Measurements from ENCODE around the gene DPEP1. TPM values are rescaled to one million over a fixed set of nuclear protein-coding genes. Genes with fewer than 3 reads are reported as not detected.

Gene DPEP1
- total and polyA plus RNA-seq, 2 experiments from 2014 or later = not detected

DNA sequence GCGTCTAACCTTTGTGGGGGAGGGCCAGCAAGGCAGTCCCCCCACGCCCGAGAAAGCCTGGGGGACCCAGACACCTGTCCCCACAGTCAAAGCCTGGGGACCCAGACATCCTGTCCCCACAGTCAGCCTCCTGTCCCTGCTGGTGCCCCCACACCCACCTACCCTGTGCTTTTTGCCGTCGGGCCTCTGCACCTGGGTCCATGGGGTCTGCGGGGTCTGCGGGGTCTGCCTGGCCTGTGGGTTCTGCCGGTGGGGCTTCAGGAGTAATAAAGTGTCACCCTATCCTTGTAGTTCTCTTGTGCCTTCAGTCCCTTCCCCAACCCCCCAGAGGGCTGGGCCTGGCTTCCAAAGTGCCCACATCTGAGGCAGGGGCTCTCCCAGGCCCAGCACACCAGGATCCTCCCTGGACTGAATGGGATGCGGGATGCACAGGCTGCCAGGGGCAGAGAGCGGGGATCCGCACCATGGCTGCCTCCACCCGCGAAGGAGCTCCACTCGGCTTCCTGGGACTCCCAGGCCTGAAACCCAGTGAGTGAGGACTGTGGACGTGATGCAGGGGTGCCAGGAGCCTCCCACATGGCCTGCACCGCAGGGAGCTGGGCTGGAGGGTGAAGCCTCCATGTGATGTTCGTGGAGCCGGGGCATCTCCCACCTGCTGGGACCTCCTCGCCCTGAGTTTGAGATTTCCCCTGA, 16.3 kb upstream of the DPEP1 start:
- in situ Hi-C loops (cut with MboI) = no loop called here
- H3K79me2 ChIP-seq (ENCODE audit: insufficient read depth) = no peaks in the 10 kb centered on the region
- H4K20me1 ChIP-seq (ENCODE audit: insufficient read depth) = no peaks in the 10 kb centered on the region
- no peaks in the 10 kb centered on the region for H3F3A ChIP-seq (ENCODE audit: insufficient read depth)
- no peak overlapping the region for H3K27ac ChIP-seq
- H3K36me3 ChIP-seq (ENCODE audit: low read depth) = no peaks in the 10 kb centered on the region
- H3K9ac ChIP-seq = no peak overlapping the region
- no peak overlapping the region for H3K4me3 ChIP-seq
- H3K4me1 ChIP-seq (ENCODE audit: insufficient read depth) = peaks cover 6% of the 10 kb centered on the region
- H2AFZ ChIP-seq = no peak overlapping the region
- WGBS, 2 experiments (ENCODE audit: low coverage in 1 of 2, low lambda C conversion rate in 2 of 2, missing lambda C conversion rate in 2 of 2) = 74 to 76% methylated on average over 17 of the region's 19 CpGs
- H3K9me2 ChIP-seq (ENCODE audit: insufficient read depth) = no peaks in the 10 kb centered on the region
- H3K4me2 ChIP-seq (ENCODE audit: unreplicated experiment) = no peak overlapping the region
- no peak for TF ChIP-seq EZH2 (IDR thresholded peaks at IDR 0.05; ENCODE audit: insufficient read depth, poor library complexity, severe bottlenecking)
- TF ChIP-seq EZH2phosphoT487 (IDR thresholded peaks at IDR 0.05; ENCODE audit: insufficient read depth, low read depth) = no peak
- no peaks in the 10 kb centered on the region for H3K9me3 ChIP-seq (ENCODE audit: low read depth)
- no peaks in the 10 kb centered on the region for H3K27me3 ChIP-seq (replicated peaks; ENCODE audit: insufficient read depth)
- DNase-seq = no peak

DNA sequence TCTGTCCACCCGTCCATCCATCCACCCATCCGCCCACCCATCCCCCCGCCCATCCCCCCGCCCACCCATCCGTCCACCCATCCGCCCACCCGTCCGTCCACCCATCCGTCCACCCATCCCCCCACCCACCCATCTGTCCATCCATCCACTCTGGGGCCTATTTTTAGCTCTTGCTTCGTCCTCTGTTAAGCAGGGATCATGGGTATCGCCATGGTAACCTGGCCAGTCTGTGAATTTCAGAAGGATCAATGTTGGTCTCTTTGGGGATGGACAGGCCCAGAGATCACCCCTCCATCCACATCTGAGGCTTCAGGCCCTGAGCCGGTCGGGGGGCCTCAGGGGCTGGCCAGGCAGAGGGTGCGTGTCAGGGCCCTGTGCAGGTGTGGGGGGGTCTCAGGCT, 15.2 kb upstream of the DPEP1 start:
- Histone ChIP-seq H3K4me1 (ENCODE audit: insufficient read depth) (peaks cover 14% of the 10 kb centered on the region), H3K9me2 (ENCODE audit: insufficient read depth) (no peaks in the 10 kb centered on the region), H3K36me3 (ENCODE audit: low read depth) (no peaks in the 10 kb centered on the region), H3K79me2 (ENCODE audit: insufficient read depth) (no peaks in the 10 kb centered on the region), H3K4me3 (no peak overlapping the region), H3K27ac (no peak overlapping the region), H2AFZ (no peak overlapping the region), H3F3A (ENCODE audit: insufficient read depth) (peaks cover 4% of the 10 kb centered on the region; the same call in 1 of the 2 replicates), H4K20me1 (ENCODE audit: insufficient read depth) (no peaks in the 10 kb centered on the region), H3K9ac (no peak overlapping the region), H3K9me3 (ENCODE audit: low read depth) (no peaks in the 10 kb centered on the region), H3K27me3 (replicated peaks; ENCODE audit: insufficient read depth) (no peaks in the 10 kb centered on the region), H3K4me2 (ENCODE audit: unreplicated experiment) (no peak overlapping the region)
- in situ Hi-C loops (cut with MboI) = no loop called here
- DNase-seq = peak; percentile 79
- 52 to 71% methylated on average over 5 to 14 of the region's 14 CpGs for WGBS, 2 experiments (ENCODE audit: low coverage in 1 of 2, low lambda C conversion rate in 2 of 2, missing lambda C conversion rate in 2 of 2)
- TF ChIP-seq EZH2 (IDR thresholded peaks at IDR 0.05; ENCODE audit: insufficient read depth, poor library complexity, severe bottlenecking) (no peak), EZH2phosphoT487 (IDR thresholded peaks at IDR 0.05; ENCODE audit: insufficient read depth, low read depth) (no peak)

DNA sequence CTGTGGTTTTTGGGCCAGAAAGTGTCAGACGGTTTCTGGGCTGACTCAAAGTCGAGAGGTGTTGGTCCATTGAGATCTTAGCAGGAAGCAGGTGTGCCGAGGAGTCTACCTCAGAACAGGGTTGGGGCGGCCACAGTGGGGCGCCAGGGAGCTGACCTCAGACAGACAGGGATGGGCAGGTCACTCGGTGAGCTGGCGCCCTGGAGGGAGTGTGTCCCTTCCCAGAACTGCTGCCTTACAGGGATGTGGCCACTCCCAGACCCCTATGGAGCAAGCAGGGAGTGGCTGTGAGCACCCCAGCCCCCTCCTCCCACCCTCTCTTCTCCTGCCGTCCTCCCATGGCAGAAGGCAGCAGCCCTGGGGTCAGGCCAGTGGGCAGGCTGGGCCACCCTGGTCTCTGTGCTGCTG, 14.0 kb upstream of the DPEP1 start:
- in situ Hi-C loops (cut with MboI) = no loop called here
- Histone ChIP-seq H3F3A (ENCODE audit: insufficient read depth) (peaks cover 4% of the 10 kb centered on the region; the same call in 1 of the 2 replicates), H4K20me1 (ENCODE audit: insufficient read depth) (no peaks in the 10 kb centered on the region), H3K27ac (no peak overlapping the region), H3K36me3 (ENCODE audit: low read depth) (no peaks in the 10 kb centered on the region), H2AFZ (no peak overlapping the region), H3K79me2 (ENCODE audit: insufficient read depth) (no peaks in the 10 kb centered on the region), H3K27me3 (replicated peaks; ENCODE audit: insufficient read depth) (no peaks in the 10 kb centered on the region), H3K4me1 (ENCODE audit: insufficient read depth) (peaks cover 14% of the 10 kb centered on the region), H3K9ac (no peak overlapping the region), H3K9me2 (ENCODE audit: insufficient read depth) (no peaks in the 10 kb centered on the region), H3K9me3 (ENCODE audit: low read depth) (no peaks in the 10 kb centered on the region), H3K4me2 (ENCODE audit: unreplicated experiment) (no peak overlapping the region), H3K4me3 (no peak overlapping the region)
- 45 to 46% methylated on average over 8 of the region's 8 CpGs for WGBS, 2 experiments (ENCODE audit: low coverage in 1 of 2, low lambda C conversion rate in 2 of 2, missing lambda C conversion rate in 2 of 2)
- TF ChIP-seq EZH2phosphoT487 (IDR thresholded peaks at IDR 0.05; ENCODE audit: insufficient read depth, low read depth) (no peak), EZH2 (IDR thresholded peaks at IDR 0.05; ENCODE audit: insufficient read depth, poor library complexity, severe bottlenecking) (no peak)
- DNase-seq = peak; percentile 49

DNA sequence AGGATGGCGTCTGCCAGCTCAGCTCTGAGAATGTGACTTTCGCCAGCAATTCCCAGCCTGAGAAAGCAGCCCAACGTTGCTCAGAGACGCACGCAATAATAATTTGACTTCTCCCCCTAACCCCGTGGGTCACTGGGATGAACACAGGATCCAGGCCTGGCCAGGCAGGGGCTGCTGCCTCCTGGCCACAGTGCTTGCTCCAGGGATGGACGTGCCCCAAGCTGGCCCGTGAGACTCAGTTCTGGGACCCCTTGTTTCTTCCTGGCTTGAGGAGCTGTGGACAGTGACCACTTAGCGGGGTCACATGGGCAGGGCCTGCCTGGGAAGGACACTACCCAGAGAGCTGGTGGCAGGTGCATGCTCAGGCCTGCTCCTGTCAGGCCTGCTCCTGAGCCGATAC, 13.5 kb upstream of the DPEP1 start:
- Histone ChIP-seq H3K9ac (no peak overlapping the region), H3K9me2 (ENCODE audit: insufficient read depth) (no peaks in the 10 kb centered on the region), H3F3A (ENCODE audit: insufficient read depth) (peaks cover 4% of the 10 kb centered on the region; the same call in 1 of the 2 replicates), H3K4me1 (ENCODE audit: insufficient read depth) (peaks cover 14% of the 10 kb centered on the region), H3K36me3 (ENCODE audit: low read depth) (no peaks in the 10 kb centered on the region), H3K79me2 (ENCODE audit: insufficient read depth) (no peaks in the 10 kb centered on the region), H3K27ac (no peak overlapping the region), H3K4me3 (no peak overlapping the region), H2AFZ (no peak overlapping the region), H3K4me2 (ENCODE audit: unreplicated experiment) (no peak overlapping the region), H3K27me3 (replicated peaks; ENCODE audit: insufficient read depth) (no peaks in the 10 kb centered on the region), H4K20me1 (ENCODE audit: insufficient read depth) (no peaks in the 10 kb centered on the region), H3K9me3 (ENCODE audit: low read depth) (no peaks in the 10 kb centered on the region)
- no peak for TF ChIP-seq EZH2 (IDR thresholded peaks at IDR 0.05; ENCODE audit: insufficient read depth, poor library complexity, severe bottlenecking)
- no peak for TF ChIP-seq EZH2phosphoT487 (IDR thresholded peaks at IDR 0.05; ENCODE audit: insufficient read depth, low read depth)
- WGBS, 2 experiments (ENCODE audit: low coverage in 1 of 2, low lambda C conversion rate in 2 of 2, missing lambda C conversion rate in 2 of 2) = 67 to 73% methylated on average over 10 of the region's 10 CpGs
- DNase-seq = no peak
- in situ Hi-C loops (cut with MboI) = no loop called here
